OCI-LY1 (cell line): ENCODE data around the gene TMEM181.

ENCODE experiments used
- CTCF ChIP-seq: fragments of 200-600 bp; sonication (generic), shearing (Covaris generic); IDR thresholded peaks from 2 replicates; pipeline ENCODE4 v1.5.1; 2017; ENCODE audit warnings: mild to moderate bottlenecking, antibody characterized with exemption, low read length, moderate library complexity, mixed read lengths
- EZH2 ChIP-seq: fragments of 200-600 bp; sonication (generic), shearing (Covaris generic); IDR thresholded peaks from 2 replicates; pipeline ENCODE4 v1.8.0; 2017; ENCODE audit warnings: borderline replicate concordance, mixed run types, mild to moderate bottlenecking, antibody characterized with exemption, low read length, moderate library complexity, mixed read lengths

- TF ChIP-seq CTCF (no peak), EZH2 (no peak)
Observed at GRCh38 chr6:158552055-158552795, 7.7 kb upstream of the TMEM181 start.
